GM19395 (cell line): ENCODE data around the gene RHOBTB1.
"Not testable (repeated sequence)": the region's sequence is repeated elsewhere in the genome, so short reads cannot be mapped to it uniquely, and the experiment has no call there.

Source experiments
- ATAC-seq: cut with Tn5 transposase; IDR thresholded peaks from one replicate; pipeline ENCODE4 v1.9.1; 2021; ENCODE audit warnings: mild to moderate bottlenecking, moderate library complexity; ENCODE audit not compliant: unreplicated experiment

RHOBTB1 gene

DNA sequence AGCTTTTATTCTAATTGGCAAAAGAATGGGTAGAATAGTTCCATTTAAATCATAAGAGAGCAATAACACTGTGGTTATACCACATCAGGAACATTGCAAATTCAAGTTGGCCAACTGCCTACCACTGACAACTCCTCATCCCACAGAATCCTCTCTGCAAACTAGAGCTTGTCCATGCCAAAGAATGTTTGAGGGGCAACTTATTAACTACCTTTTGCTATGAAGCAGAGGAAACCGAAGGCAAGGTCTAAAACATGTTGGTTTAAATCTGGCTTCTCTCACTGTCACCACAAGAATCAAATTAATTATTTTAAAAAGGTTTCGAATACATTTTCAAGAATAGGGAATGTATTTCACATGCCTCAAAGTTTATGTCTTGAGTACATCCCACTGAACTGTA lies 36.0 kb downstream of the RHOBTB1 start:
- ATAC-seq = no peak

DNA sequence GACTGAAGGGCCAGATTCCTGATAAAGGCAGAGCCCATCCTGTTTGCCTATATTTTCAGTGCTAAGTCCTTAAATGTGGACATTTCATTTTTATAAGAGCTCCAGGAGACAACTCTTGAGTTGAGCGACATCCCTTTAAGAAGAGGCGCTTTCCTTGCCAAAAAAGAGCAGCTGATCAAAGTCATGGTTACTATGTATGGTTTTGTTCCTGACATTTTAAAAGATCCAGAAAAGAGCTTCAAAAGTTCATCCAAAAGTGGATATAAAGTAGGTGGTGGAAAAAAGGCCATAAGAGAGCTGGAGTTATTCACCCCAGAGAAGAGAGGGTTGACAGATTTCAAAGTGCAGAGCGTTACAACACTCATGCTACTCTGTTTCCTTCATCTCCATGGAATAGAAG lies 36.7 kb downstream of the RHOBTB1 start:
- ATAC-seq = no peak

DNA sequence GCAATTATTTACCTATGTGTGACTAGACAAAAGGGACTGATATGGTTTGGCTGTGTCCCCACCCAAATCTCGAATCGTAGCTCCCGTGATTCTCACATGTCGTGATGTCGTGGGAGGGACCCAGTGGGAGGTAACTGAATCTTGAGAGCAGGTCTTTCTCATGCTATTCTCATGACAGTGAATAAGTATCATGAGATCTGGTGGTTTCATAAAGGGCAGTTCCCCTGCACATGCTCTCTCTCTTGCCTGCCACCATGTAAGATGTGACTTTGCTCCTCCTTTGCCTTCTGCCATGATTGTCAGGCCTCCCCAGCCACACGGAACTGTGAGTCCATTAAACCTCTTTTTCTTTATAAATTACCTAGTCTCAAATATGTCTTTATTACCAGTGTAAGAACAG lies 37.2 kb downstream of the RHOBTB1 start:
- ATAC-seq = not testable (repeated sequence)

DNA sequence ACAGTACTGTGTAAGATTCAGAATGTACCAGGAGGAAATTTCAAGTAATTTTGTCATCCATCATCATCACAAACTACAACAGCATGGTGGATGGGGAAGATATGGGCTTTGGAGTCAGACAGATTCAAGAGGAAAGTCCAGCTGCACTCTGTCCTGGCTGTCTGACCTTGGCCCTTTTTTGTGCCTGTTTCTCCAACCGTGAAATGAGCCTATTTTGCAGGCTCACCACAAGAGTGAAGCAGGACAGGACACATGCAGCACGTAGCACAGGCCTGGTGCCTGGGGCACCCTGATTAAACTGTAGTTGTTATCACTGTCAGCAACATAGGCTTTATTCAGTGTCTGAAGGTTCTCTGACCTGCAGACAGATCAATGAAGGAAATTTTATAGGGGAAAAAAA lies 37.6 kb downstream of the RHOBTB1 start:
- no peak for ATAC-seq

DNA sequence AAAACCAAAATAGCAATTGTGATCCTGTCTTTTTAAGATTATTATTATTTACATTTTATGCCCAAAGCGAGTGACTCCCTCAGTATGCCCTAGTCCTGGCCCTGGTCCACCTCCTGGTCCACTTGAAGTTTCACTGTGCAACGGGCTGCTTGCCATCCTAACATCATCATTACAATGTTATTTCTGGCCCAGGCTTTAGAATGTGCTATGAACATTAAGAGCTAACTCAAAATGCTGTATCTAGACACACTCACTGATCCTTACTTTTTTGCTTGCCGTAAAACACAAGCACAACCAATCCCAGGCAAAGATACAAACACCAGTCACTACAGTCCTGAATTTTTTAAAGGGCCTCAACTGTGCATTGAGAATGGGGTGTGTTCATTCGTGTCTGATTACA lies 38.4 kb downstream of the RHOBTB1 start:
- ATAC-seq = no peak

DNA sequence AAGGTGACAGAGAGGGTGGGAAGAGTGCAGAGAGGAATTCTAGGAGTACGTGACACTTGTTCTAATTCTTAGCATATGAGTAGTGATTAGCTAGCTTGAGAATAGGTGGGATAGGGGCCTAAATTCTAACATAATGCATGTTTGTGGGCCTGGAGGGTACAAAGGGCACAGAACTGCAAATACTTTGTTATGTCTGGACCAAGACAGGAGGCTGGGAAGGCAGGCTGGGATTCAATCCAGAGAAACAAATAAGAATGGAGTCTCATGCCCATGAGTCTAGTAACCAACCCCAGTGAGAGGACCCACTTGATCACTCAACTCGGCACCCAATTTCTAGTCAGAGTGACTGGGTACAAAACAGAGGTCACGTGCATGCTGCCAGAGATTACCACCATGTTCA lies 40.9 kb downstream of the RHOBTB1 start:
- no peak for ATAC-seq

DNA sequence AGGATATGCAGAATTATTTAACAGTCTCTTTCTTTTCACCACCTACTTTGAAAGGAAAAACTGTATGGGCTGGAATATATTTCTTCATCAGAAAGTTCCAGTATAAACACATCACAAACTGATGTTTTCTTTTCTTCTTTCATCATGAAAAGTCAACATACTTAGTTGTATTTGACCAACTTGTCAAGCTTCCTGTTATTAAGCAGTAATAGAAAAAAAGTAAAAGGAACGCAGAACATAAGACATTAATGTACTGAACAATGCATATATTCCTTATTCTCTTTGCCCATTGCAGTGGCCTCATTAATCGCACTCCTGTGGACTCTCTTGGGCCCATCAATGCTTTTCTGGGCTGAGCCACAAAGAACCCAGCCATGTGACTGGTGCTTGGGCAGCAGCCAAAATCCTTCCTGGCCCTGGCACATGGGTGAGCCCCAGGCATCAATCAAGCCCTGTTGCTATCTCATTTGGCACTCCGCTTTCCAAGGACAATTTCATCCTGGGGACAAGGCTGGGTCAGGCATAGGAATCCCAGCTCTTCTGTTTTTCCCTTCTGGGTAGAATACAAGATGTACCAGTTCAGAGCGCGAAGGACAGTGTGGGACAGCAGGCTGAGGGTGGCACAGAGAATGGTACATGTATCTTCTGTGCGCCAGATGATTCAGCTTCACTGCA lies 42.3 kb downstream of the RHOBTB1 start:
- no peak for ATAC-seq

DNA sequence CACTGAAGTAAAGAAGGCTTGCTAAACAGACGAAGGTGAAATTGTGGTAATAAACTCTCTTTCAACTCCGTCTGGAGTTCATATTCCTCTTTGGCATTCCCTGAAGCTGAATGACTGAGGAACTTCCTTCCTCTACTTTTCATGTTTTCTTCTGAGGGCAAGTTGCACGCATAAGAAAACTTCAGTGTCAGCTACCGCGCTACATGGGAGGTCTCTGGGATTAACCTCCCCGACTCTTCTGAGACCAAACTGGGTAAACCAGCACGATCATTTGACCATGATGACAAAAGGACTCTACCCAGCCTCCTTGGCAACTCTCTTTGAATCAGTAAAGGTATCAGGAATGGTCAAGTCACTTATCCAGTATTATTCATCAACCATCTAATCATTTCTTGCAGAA lies 44.7 kb downstream of the RHOBTB1 start:
- no peak for ATAC-seq

DNA sequence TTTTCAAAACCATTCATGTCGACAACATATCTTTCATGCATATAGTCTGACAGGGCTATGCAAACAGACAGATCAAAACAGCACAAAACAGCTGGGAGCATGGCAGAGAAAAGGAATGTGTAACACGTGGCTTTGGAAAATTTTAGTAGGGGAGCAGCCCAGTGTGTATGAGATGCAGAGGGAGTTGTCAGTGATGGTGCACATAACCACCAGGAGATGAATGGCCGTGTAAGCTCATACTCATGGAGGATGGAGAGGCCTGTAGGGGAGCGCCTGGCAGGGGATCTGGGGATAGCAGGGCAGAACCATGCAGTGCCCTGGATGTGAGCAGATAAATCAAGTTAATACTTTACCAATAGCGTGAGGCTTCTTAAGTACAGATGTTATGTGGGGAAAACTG lies 45.7 kb downstream of the RHOBTB1 start:
- no peak for ATAC-seq

DNA sequence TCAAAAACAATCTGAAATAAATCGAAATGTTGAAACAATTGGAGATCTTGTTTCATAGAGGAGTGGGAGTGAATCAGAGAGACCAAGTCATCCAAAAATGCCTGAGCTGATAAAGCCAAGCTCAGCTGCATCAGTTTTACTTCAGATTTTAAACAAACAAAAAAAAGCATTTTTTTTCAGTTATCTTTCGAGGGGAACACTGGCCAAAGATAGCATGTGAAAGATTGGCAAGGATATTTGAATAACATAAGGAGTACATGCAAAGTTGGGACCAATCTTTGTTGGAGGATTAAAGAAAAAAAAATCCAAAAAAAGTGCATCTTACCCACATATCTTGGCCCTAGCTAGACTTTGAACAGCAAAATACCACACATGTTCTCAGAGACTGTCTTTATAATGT lies 47.2 kb downstream of the RHOBTB1 start:
- no peak for ATAC-seq

DNA sequence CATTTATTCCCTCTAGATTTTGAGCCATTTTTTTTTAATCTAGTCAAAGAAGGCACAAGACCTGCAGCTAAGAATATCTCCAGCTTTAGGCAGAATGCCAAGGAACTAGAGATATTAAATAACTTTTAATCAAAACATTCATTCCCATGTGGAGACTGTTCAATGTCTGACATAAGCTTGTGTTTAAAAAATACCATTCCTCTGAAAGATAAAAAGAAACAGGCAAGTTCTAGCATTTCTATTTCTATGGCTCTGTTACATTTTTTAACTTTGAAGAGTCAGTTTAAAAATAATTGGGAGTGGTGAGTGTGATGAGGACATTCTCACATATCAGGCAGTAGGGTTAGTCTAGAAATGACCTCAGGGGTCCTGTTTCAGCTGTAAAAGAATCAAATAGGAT lies 48.0 kb downstream of the RHOBTB1 start:
- ATAC-seq = no peak

DNA sequence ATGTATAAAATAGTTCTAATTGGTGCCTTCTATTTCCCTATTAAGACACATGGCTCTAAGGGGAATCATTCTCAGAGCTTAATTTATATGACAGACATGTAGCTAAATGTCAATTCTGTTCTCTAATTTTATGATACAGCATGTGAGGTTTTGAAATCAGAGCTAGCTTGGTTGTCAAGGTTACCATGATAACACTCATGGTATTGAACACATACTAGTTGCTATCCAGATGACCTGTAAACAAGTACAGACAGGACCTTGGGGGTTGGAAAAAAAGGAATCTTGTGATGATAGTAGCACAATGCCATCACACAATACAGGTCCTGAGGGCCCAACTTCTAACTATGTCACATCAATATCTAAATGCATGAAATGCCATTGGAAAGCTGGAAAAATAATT lies 49.2 kb downstream of the RHOBTB1 start:
- ATAC-seq = no peak

DNA sequence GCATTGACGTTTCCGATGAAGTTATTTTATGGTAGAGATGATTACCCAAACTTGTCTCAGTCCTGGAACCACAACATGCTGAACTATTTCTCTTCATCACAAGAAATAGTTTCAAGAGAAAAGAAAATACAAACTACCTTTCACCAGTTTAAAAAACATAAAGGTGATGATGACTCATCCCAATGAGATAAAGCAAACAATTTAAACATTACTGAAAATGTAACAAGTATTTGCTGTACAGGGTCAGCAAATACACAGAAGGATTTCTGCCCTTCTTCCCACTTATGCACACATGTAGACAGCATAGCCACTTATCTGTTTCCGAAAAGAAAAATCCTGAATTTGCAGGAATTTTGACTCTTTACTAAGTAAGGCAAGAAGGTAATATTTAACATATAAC lies 50.8 kb downstream of the RHOBTB1 start:
- ATAC-seq = no peak

DNA sequence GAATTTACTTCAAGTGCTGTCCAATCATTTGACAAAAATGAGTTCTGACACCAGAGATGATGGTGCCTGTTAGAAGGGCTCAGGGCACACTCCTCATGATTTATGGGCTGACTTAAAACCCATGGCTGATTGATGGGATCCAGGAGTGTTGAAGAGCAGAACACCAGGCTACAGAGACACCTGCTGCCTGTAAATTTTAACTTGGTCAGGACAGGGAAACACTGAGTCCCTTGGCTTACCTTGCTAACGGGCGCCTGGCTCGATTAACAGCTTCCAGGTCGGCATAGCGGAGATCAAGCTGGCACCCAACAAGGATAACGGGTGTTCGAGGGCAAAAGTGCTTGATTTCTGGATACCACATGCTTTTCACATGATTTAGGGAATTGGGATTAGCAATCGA lies 51.4 kb downstream of the RHOBTB1 start:
- no peak for ATAC-seq

DNA sequence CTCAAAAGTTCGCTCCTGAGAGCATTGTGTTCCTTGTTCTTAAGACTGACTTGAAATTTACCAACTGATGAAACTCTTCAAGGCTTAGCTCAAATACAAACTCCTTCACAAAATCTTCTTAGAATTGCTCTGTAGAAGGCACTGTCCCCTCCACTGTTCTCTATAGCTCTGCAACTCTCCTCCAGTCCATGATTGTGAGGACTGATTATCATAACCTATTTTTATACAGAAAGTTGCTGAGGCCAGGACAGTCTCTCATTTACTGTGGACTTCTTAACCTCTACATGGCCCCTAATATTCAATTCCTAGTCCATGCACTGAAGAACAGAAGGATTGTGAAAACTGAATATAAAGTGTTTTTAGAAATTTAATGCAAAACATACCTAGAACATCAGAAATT lies 53.2 kb downstream of the RHOBTB1 start:
- no peak for ATAC-seq

DNA sequence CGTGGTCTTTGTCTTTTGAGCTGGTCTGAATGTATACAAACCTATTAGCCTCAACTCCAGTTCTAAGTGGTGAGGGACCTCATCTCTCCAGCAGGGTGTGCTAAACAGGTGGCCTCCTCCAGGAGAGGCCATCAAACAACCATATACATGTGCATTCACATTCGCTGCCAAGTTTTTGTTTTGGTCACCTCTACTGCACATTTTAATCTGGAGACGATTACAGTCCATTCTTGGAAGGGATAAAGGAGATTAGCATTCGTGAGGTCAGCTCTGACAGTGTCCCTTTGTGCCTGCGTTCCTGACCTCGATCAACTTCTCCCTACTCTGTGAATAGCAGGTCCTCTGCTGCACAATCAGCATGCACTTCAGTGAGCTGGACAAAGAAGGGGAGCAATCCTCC lies 60.8 kb downstream of the RHOBTB1 start:
- peak; percentile 84 for ATAC-seq

DNA sequence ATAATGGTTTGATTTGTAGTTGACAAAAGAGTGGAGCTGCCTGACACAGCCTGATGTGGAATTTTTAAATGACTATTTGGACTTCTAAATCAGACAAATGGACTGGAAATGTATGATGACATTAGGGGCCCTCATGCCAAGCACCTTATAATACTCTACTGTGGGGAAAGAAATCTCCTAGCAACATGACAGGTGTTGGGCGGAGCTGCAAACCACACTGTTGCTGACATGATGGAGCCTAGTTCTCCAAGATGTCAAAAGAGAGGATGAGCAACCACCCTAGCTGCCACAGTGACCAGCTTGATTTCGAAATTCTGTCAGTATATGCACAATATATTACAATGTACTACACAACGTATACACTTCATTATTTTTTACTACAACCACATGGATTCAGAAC lies 65.8 kb downstream of the RHOBTB1 start:
- no peak for ATAC-seq

DNA sequence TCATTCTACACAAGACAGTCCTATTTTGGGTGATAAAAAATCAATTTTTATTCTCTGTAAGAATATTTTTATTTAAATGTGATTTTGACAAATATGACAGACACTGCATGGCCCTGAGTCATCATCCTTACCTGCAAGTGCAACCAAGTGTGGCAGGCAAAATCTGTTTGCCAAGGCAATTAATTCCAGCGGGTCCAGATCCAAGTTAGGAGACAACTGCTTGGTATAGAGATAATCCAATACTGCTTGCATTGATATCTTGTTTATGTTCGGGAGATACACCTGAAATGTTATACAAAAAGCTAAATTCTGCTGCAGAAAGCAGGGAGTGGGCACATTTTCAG lies 66.2 kb downstream of the RHOBTB1 start:
- no peak for ATAC-seq

DNA sequence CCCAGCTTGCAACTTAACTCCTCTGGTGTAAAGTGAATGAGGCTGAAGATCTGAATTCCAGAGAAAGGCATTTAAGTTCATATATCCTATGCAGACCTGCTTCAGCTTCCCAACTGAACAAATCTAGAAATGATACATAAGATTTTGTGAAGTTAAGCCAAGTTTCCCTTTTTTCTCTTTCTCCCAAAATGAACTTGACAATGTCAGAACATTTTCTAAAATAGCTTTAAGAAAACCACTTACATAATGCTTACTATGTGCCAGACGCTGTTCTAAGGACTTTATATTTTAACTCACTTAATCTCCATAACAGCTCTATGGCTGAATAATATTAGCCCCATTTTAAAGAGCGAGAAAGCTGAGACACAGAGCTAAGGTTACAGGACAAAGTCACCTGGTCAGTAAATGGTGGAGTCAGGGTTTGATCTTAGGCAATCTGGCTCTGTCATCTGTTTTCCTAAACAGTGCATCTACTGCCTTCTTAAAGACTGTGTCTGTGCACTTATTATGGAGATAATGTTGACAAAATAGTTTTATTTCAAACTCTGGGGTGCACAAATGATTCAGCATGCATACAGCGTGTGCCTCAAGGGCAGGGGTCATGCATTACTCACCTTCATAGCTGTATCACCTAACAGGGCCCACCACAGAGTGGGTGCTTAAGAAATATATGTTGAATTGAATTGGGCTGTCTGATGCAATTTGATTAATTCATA lies 66.8 kb downstream of the RHOBTB1 start:
- no peak for ATAC-seq

DNA sequence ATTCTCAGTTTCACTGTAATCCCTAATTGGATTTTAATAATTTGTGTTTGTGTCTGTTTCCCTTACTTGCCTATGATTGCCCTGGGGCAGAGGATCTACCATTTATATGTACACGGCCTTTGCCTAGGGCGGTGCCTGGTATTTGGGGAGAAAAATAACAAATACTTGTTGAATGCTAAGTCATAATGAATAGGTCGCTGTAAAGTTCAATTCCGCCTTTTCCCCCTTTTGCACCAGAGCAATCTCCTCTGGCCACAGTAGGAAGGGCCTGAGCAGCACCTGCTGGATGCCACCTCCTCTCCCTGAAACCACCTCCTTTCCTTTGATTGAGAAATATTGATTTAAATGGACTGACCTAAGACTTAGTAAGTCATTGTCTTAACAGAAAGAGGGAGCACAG lies 70.2 kb downstream of the RHOBTB1 start:
- no peak for ATAC-seq

DNA sequence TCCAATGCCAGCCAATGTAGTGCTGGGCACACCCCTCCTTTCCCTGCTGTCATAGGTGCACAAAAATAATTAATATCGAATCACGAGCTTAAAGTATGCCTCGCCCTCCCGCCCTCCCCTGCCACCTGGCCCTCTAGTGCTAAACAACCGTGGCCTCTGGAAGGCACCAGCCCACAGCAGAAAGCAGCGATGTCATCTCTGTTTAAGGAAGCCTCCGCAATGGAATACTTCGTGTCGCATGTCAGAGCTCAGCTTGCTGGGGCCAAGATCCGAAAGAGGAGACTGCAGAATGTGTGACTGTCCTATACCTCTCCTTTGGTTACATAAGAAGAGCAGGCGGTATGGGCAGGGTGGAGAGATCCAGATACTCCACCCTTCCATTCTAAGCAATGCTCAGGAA lies 71.5 kb downstream of the RHOBTB1 start:
- ATAC-seq = no peak

DNA sequence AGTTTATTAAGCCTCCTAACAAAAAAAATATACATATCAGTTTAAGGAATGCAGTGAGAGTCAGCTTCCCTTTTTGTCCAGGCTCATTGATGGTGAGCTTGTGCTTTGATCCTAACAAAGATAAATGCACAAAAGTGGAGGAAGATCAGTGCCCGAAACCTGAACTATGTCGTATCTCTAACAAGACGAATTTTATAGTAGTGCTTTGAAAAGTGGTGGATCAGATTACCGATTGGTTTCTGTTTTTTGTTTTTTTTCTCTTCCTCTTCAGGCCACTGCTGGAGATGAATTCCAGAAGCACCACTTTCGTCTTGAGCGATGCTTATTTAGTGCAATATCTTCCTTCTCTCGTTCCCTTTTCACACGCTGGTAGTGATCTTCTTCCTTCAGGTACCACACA lies 72.8 kb downstream of the RHOBTB1 start:
- no peak for ATAC-seq

DNA sequence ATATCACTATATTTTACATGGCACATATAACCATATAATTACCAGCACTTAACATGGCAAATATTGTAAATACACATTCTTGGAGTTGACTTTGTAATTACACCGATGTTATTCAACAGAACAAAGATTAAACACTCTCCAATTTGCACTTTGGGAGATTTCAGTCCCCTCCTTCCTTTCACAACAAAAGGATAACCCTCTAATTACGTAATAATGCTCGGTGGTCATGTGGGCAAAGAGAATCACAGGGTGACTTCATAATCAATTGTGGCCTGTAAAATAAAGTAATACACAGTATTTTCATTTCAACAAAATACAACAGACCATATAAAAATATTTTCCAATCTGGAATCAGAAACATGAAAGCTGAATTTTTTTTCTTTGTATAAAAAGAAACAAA lies 73.2 kb downstream of the RHOBTB1 start:
- no peak for ATAC-seq
